Activated CD4-positive, alpha-beta T cell treated with anti-CD3 and anti-CD28 coated beads, Interleukin-2, amount 50 U/mL, for 16 hours (primary cell): ENCODE data around the gene GDF9.

Experiments
- DNase-seq: peaks from one replicate; pipeline ENCODE4 v3.0.0-alpha.2; 2020

GDF9 gene

DNA sequence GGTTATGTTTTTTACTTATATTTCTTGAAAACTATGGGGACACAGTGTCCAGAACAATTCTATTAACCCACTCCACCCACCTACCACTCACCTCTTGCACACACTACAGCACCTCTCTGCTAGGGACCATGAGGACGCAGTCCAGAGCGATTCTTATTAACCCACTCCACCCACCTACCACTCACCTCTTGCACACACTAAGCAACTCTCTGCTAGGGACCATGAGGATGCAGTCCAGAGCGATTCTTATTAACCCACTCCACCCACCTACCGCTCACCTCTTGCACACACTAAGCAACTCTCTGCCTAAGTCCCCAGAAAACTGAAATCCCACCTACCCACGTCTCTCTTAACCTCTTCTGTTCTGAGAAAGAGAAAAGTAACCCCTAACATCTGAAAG, 33.7 kb downstream of the GDF9 start:
- DNase-seq = no peak

- DNase-seq = no peak
These were observed 35.0 kb downstream of the GDF9 start for GRCh38 chr5:132831095-132831860.

GRCh38 chr5:132830436-132831094, 35.7 kb downstream of the GDF9 start, which contains the start of gene SHROOM1:
Gene SHROOM1, minus strand, starts transcription at chr5:132830647. Its CDS starts 4,507 bp downstream, at chr5:132826140.
- DNase-seq = no peak

- peak; percentile 69 for DNase-seq
These were observed 36.4 kb downstream of the GDF9 start for GRCh38 chr5:132829742-132830435.

DNA sequence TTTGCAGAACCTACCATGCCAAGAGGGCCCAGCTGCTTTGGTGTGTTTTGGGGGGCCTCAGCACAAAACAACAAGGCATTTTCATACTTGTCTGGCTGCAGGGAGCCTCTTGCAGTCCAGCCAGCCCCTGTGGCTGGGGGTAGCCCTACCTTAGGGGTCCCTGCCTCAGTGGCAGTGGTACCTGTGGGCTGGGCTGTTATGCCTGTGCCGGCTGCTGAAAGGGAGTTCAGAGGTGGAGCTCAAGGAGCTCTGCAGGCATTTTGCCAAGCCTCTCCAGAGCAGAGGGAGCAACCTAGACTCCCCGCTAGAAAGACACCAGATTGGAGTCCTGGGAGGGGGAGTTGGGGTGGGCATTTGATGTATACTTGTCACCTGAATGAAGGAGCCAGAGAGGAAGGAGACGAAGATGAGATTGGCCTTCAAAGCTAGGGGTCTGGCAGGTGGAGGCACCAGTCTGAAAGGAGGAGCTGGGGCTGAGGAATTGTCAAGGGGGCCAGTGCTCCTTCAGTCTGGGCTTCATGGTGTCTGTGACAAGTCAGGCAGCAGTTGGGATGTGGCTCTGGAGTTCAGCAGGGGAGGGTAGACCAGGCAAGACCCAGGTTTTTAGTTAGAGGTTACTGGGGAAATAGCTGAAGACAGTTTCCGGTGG, 37.3 kb downstream of the GDF9 start:
- DNase-seq = no peak

- DNase-seq = no peak
These were observed 38.2 kb downstream of the GDF9 start for GRCh38 chr5:132827943-132828673.

- DNase-seq = no peak
These were observed 39.7 kb downstream of the GDF9 start for GRCh38 chr5:132826424-132827082.

DNA sequence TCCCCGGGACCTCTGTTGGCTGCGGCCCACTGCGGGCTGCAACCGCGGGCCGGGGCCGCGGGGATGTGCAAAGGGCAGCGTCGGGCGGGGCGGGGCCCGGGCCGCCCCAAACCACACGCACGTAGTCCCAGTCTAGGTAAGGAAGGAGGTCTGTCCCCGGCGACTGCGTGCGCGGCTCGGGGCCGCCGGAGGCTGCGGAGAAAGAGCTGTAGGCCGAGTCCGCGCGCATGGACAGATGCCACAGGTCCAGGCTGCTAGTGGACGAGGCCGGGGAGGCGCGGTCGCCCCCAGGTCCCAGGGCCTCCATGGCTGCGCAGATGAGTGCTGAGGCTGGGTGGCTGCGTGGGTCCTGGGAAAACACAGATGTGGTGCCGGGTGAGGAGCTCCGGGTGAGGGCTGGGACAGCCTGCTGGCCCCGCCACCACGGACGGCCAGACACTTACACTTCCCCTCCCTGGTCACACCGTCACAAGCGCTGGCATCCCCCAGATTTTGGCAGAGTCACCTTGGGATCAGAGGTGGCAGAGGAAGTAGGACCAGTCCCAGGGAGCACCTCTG, 40.4 kb downstream of the GDF9 start:
- DNase-seq = no peak

- no peak for DNase-seq
These were observed 41.0 kb downstream of the GDF9 start for GRCh38 chr5:132825033-132825833.

- DNase-seq = no peak
These were observed 41.8 kb downstream of the GDF9 start for GRCh38 chr5:132824426-132824825.

DNA sequence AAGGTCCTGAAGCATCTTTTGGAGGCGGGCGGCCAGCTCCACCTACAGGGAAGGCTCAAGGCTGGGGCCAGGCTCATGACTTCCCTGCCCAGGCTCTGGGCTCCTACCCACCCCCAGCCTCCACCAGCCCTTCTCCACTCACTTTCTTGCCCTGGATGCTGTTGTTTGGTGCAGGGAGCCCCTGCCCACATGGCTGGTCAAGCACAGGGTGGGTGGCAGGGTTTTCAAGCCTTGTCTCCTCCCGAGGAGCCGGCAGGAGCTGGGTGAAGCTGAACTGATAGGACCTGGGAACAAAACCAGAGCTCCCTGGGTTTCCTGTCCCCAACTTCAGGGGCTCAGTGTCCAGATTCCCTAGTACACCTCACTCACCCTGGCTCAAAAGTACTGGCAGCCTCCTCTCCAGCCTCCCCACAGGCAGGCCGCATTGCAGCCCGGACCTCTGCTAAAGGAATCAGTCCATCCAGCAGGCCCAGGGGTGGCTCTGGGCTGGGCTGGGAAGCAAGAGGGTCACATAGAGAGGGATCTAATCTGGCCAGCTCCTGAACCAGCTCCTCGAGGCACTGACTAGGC, 42.7 kb downstream of the GDF9 start:
- DNase-seq = no peak

DNA sequence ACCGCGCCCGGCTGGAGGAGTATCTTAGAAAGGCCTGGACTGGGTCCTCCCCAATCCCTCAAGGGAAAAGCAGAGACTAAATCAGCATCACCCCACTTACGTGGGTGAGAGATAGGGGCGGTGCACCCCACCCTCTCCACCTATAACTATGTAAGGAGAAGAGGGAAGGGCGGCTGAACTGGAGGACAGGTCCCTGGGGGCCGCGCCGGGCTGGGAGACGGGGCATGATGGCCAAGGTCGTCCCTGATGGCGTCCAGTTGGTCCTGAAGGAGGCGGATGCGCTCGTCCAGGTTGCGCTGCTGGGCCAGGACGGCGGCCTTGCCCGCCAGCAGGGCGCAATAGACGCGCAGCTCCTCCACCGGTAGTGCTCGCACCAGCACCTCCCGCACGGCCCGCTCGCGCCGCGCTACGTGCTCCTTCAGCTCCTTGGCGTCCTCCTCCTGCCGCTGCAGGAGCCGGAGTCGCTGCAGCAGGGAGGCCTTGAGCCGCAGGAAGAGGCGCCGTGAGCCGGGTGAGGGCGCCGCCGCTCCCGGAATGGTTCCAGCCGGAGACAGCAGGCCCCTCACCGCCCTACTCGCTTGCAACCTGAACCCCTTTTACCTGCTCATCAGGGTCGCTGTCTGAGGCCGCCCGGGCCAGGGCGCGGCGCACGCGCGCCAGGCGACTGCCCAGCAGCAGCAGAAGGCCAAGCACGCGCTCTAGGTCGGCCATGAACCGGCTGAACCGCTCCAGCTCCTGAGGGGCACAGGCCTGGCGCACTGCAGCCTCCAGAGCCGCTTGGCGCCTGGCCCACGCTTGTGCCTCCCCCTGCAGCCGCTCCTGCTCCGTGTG, 43.4 kb downstream of the GDF9 start:
- DNase-seq = no peak

GRCh38 chr5:132821791-132822190, 44.5 kb downstream of the GDF9 start:
- DNase-seq = no peak

DNA sequence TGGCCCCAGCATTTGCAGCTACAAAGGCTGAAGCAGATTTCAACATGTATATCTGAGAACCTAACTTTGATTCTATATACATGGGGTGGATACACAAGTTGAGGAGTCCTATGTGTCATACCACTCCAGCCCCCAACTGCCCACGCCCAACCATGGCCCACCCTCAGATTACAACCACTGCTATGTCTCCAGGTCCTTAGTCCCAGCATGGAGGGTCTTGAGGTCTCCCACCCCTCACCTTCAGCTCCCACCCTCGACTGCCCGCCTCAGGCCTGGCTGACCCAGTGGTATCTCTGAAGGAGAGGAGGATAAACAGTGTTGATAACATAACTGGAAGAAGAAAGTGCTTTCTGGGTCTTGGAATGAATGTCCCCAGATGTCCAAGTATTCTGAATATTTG, 44.9 kb downstream of the GDF9 start:
- DNase-seq = no peak

- DNase-seq = peak; percentile 92
These were observed 46.0 kb downstream of the GDF9 start for GRCh38 chr5:132820162-132820754.

DNA sequence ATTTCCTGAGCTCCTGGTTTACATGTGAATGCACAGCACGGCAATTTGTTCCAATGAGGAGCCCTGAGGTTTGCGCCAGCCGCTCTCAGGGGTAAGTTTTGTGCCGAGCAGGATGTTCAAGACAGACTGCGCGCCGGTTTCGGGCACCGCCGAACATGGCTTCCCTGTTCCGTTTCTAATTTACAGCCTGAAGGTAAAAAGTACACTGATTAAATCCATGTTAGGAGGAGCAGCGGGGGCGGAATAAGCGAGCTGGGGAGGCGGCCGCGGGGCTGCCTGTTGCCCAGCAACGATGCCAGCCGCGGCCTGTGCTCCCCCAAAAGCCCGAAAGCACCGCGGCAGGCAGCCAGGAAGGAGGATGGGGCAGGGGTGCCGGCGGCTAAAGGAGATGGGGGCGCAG, 46.8 kb downstream of the GDF9 start:
- DNase-seq = no peak

- no peak for DNase-seq
These were observed 49.3 kb downstream of the GDF9 start for GRCh38 chr5:132817011-132817410.

GRCh38 chr5:132816554-132816953, 49.7 kb downstream of the GDF9 start:
- no peak for DNase-seq

GRCh38 chr5:132816083-132816482, 50.2 kb downstream of the GDF9 start:
- DNase-seq = no peak
